ENCODE results near the gene SYCE3. TPM values are rescaled to one million over a fixed set of nuclear protein-coding genes. Genes with fewer than 3 reads are reported as not detected.
"Not testable (repeated sequence)": the region's sequence is repeated elsewhere in the genome, so short reads cannot be mapped to it uniquely, and the experiment has no call there.

The SYCE3 gene
- polyA plus RNA-seq, 4 donors: 0.57 TPM; not detected in 3

DNA sequence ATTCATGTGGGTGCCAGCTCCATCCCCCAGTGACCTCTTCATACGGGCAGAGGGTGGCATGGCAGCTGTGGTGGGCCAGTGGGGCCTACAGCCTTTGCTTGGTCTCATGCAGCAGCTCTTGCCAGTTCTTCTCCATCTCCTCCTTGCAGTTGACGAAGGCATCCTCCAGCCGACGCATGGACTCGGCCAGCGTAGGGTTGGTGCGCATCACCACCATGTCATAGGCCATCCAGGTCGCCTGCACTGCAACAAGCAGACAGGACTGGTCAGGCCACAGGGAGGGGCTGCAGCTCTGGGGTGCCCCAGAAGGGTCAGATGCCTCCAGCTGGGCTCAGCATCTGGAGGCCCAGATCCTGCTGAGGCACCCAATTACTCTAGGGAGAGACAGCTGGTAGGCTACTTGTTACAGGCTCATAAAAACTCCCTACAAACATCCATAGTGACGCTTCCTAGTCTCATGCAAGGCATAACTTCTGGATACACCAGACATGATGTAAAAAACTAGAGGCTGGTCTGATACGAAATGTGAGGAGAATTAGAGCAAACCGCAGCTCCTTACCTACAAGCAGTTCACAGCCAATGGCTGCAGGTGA lies 11.5 kb downstream of the SYCE3 start:
- no peak for DNase-seq (ENCODE audit: low read depth in 4 of 4, low spot score in 3 of 4)

GRCh38 chr22:50550395-50550794 lies 12.3 kb downstream of the SYCE3 start:
- no peak for DNase-seq (ENCODE audit: low read depth in 4 of 4, low spot score in 3 of 4)

DNA sequence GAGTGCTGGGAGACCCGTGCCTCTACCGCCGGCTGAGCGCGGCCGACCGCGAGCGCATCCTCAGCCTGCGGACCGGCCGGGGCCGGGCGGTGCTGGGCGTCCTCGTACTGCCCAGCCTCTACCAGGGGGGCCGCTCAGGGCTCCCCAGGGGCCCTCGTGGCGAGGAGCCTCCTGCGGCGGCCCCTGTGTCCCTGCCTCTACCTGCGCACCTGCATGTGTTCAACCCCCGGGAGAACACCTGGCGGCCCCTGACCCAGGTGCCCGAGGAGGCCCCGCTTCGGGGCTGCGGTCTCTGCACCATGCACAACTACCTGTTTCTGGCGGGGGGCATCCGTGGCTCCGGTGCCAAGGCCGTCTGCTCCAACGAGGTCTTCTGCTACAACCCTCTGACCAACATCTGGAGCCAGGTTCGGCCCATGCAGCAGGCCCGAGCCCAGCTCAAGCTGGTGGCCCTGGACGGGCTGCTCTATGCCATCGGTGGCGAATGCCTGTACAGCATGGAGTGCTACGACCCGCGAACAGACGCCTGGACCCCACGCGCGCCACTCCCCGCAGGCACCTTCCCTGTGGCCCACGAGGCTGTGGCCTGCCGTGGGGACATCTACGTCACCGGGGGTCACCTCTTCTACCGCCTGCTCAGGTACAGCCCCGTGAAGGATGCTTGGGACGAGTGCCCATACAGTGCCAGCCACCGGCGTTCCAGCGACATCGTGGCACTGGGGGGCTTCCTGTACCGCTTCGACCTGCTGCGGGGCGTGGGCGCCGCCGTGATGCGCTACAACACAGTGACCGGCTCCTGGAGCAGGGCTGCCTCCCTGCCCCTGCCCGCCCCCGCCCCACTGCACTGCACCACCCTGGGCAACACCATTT lies 13.6 kb downstream of the SYCE3 start:
- no peak for DNase-seq (ENCODE audit: low read depth in 4 of 4, low spot score in 3 of 4)

GRCh38 chr22:50548040-50548920 lies 14.4 kb downstream of the SYCE3 start:
- no peak for DNase-seq (ENCODE audit: low read depth in 4 of 4, low spot score in 3 of 4)

DNA sequence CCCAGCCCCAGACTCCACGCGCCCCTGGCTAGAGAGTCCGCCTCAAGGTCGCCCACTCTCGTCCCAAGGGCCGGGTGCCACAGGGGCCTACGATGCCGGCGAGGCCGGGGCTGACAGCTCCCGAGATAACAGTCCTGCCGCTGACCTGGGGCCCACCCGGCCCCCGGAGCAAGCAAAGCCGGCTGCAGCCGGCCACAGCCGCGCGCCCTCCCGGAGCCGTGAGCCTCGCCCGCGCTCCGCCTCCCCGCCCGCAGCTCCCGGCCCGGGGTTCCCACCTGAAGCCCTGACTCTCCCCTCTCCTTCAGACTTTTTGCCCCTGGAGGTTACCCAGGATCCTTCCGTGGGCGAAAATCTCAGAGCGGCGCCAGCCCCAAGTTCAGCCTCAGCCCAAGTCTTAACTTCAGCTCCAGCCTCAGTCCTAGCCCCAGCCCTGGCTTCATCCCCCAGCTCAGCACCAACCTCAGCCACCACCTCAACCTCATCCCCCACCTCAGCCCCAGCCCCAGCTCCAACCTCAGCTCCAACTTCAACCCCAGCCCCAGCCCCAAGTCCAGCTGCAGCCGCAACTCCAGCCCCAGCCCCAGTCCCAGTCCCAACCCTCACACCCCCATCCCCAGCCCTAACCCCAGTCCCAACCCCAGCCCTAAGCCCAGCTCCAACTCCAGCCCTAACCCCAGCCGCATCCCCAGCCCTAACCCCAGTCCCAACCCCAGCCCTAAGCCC lies 15.3 kb downstream of the SYCE3 start:
- no peak for DNase-seq (ENCODE audit: low read depth in 4 of 4, low spot score in 3 of 4)

DNA sequence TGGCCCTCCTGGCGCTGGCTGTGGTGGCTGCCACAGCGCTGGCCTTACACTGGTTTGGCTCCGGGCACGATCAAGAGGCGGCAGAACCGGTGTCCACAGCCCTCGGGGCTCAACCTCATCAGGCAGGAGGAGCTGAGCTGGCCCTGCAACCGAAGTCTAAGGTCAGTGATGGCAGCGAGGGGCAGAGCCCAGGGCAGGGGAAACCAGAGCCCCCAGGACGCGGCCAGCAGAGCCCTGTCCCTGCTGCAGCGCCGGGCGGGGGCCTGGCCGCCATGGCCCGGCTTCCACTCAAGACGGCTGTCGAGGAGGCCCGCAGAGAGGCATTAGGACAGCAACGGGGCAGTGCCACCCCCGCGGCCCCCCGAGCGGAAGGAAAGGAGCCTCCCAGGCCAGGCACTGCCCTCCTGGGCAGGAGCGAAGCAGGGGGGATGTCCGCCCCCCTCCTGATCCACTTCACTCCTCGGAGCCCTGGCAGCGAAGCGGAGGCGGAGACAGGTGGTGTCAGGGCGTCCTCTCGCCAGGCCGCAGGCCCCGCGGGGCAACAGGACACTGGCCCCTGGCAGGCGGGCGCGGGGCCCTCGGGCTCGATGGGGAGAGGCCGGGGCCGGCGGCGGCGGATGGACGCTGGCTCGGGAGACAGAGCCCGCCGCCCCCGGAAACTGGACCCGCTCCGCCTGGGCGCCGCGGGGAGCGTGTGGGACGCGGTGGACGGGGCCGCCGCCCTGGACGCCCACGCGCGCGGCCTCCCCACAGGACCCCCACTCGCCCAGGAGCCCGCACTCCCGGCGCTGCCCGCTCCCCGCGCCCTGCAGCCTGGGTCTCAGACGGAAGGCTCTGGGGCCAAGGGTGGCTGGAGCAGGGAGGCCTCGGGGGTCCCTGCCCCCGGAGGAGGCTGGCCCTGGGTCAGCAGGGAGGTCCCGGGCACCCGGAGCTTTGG lies 16.1 kb downstream of the SYCE3 start:
- no peak for DNase-seq (ENCODE audit: low read depth in 4 of 4, low spot score in 3 of 4)

GRCh38 chr22:50545522-50546325 lies 17.0 kb downstream of the SYCE3 start, which contains the start of gene KLHDC7B:
KLHDC7B (plus strand) TSS chr22:50545899; CDS start chr22:50546244, 345 bp downstream.
- no peak for DNase-seq (ENCODE audit: low read depth in 4 of 4, low spot score in 3 of 4)

GRCh38 chr22:50544746-50545253 lies 17.9 kb downstream of the SYCE3 start:
- no peak for DNase-seq (ENCODE audit: low read depth in 4 of 4, low spot score in 3 of 4)

DNA sequence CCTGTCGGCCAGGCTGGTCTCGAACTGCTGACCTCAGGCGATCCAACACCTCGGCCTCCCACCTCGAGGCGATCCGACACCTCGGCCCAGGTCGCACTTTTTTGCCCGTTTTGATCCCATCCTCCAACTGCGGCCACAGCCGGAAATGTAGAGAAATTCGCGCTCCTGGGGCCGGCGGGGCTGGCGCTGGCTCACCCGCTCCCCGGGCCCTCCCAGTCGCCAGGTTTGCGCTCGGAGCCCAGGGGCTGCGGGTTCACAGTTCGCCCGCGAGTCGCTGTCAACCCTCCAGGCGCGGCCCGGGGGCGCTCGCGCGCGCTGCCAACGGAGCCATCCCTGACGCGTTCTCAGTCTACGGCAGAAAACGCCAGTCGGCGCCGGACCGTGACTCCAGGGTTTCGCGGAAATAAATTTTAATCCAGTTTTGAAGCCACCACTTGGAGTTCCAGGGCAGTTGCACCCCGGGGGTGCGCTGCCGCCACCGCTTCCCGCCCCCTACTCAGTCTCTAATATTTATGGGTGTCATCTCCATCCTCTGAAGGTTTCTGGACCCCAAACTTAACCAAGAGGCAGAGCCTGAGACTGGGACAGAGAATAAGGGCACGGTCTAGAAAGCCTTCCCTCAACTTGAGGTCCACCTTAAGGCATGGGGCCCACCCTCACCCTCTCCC lies 18.5 kb downstream of the SYCE3 start:
- DNase-seq (ENCODE audit: low read depth in 4 of 4, low spot score in 3 of 4): no peak

- no peak for DNase-seq (ENCODE audit: low read depth in 4 of 4, low spot score in 3 of 4)
These were observed 20.2 kb downstream of the SYCE3 start for GRCh38 chr22:50542416-50542927.

DNA sequence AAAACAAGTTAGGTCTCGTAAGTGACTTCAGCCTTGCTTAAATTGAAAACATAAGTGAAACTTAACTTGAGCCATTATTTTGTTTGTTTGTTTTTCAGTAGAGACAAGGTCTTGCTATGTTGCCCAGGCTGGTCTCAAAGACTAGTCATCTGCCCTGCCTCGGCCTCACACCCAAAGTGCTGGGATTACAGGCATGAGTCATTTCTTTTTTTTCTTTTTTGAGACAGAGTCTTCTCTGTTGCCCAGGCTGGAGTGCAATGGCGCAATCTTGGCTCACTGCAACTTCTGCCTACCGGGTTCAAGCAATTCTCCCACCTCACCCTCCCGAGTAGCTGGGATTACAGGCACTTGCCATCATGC lies 21.1 kb downstream of the SYCE3 start:
- not testable (repeated sequence) for DNase-seq (ENCODE audit: low read depth in 4 of 4, low spot score in 3 of 4)

DNA sequence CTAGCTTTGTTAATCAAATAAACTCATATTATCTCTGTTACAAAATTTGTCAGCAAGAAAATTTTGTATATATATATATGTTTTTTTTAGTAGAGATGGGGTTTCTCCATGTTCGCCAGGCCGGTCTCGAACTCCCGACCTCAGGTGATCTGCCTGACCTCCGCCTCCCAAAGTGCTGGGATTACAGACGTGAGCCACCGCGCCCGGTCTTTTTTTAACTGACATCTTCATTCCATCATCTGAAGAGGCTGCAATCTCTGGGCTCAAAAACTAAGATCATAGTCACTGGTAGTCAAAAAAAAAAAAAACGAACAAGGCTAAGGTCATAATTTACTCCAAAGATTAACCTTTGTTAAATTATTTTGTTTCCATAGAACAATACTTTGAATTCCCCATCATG lies 22.3 kb downstream of the SYCE3 start:
- no peak for DNase-seq (ENCODE audit: low read depth in 4 of 4, low spot score in 3 of 4)

DNA sequence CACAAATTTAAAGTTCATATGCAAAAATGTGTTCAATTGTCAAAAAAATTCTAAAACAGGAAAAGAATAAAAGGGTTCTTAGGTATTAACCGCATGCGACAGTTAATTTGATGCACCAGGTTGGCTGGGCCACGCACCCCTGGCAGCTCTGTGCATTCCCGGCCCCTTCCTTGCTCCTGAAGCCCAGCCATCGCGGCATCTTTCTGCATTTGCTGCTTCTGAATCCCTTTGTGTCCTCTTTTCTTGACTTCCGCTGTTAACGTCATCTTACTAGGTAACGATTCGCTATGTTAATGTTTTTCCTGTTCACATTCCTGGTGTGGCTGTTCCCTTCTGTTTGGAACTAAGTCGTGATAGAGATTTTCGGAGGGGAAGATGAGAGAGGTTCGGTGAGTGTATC lies 25.0 kb downstream of the SYCE3 start:
- no peak for DNase-seq (ENCODE audit: low read depth in 4 of 4, low spot score in 3 of 4)

DNA sequence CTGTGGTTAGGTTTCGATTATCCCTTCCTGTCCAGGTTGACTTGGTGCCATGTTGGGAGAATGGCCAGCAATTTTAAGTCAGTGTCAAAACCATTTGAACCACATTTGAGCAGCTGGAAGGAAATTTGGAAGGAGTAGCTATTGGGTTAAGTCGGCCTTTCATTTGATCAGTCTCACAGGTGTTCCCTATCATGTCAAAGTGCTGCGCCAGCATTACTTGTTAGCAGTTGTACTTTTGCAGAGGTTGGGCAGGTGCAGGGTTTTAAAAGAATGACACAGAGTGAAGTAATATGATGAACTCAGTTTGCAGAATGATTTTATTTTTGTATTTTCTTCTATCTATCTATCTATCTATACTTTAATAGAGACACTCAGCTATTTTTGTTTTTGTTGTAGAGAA lies 26.5 kb downstream of the SYCE3 start:
- DNase-seq (ENCODE audit: low read depth in 4 of 4, low spot score in 3 of 4): no peak

- no peak for DNase-seq (ENCODE audit: low read depth in 4 of 4, low spot score in 3 of 4)
These were observed 27.6 kb downstream of the SYCE3 start for GRCh38 chr22:50535113-50535512.

- not testable (repeated sequence) for DNase-seq (ENCODE audit: low read depth in 4 of 4, low spot score in 3 of 4)
These were observed 28.6 kb downstream of the SYCE3 start for GRCh38 chr22:50533856-50534711.

All from right renal pelvis (tissue), 4 donors.